Measurements from ENCODE around the gene CAMK1D.

GRCh38 chr10:12663863-12664262, 314.5 kb downstream of the CAMK1D start:
- no peak for TF ChIP-seq CTCF (IDR thresholded peaks at IDR 0.05)
- no peak for TF ChIP-seq ZNF512 (CRISPR knock-in tag; IDR thresholded peaks at IDR 0.05; ENCODE audit: borderline replicate concordance)
- TF ChIP-seq ZNF281 (CRISPR knock-in tag; IDR thresholded peaks at IDR 0.05), result no peak
- no peak for TF ChIP-seq ZNF423 (CRISPR knock-in tag; IDR thresholded peaks at IDR 0.05)
- TF ChIP-seq IRF2 (CRISPR knock-in tag; IDR thresholded peaks at IDR 0.05; ENCODE audit: borderline replicate concordance, low read depth), result no peak

Data from WTC11 (cell line).